DND-41 (cell line): ENCODE results near the gene JOSD2.
A peak's percentile ranks its signal among the peaks of the same experiment; 100 is the strongest.

Experiments
- ATAC-seq: fragments of 200-7000 bp; cut with Tn5 transposase; 3 replicates; pipeline ENCODE4 v1.9.1; 2021; ENCODE audit warnings: low read depth; ENCODE audit not compliant: insufficient read depth
- DNase-seq: peaks from one replicate; pipeline ENCODE4 v3.0.0-alpha.2; 2020
- H2AFZ ChIP-seq: 2 replicates; pipeline ENCODE4 v1.6.0; 2012; ENCODE audit warnings: low read depth, low read length
- H3K27ac ChIP-seq: 2 replicates; pipeline ENCODE4 v1.5.1; 2012; ENCODE audit warnings: low read length, inconsistent platforms
- H3K27me3 ChIP-seq: fragments of 200-600 bp; sonication (generic); 2 replicates; pipeline ENCODE4 v1.6.0; 2012; ENCODE audit warnings: low read length, mild to moderate bottlenecking, inconsistent platforms; ENCODE audit not compliant: insufficient read depth, poor library complexity
- H3K36me3 ChIP-seq: 2 replicates; pipeline ENCODE4 v1.5.1; 2012; ENCODE audit warnings: low read length, inconsistent platforms; ENCODE audit not compliant: insufficient read depth
- H3K4me1 ChIP-seq: 2 replicates; pipeline ENCODE4 v1.5.1; 2012; ENCODE audit warnings: mild to moderate bottlenecking, low read length; ENCODE audit not compliant: insufficient read depth
- H3K4me2 ChIP-seq: 2 replicates; pipeline ENCODE4 v1.6.0; 2012; ENCODE audit warnings: mild to moderate bottlenecking, moderate library complexity, low read length, inconsistent platforms; ENCODE audit not compliant: insufficient read depth
- H3K4me3 ChIP-seq, 2 experiments: fragments of 200-600 bp in 1 of 2; shearing (Covaris generic) in 1 of 2; 2 replicates each; pipeline ENCODE4 v1.5.1; 2012 to 2016; ENCODE audit warnings: inconsistent platforms in 2 of 2, low read length in 2 of 2, mild to moderate bottlenecking in 2 of 2, low read depth in 1 of 2, moderate library complexity in 1 of 2
- H3K79me2 ChIP-seq: 2 replicates; pipeline ENCODE4 v1.6.0; 2012; ENCODE audit warnings: low read length, inconsistent platforms; ENCODE audit not compliant: insufficient read depth
- H3K9ac ChIP-seq: 2 replicates; pipeline ENCODE4 v1.6.0; 2012; ENCODE audit warnings: low read depth, mild to moderate bottlenecking, inconsistent platforms, low read length, moderate library complexity
- H3K9me3 ChIP-seq: 2 replicates; pipeline ENCODE4 v1.5.1; 2012; ENCODE audit warnings: low read length, moderate library complexity, mild to moderate bottlenecking, inconsistent platforms; ENCODE audit not compliant: insufficient read depth, severe bottlenecking
- H4K20me1 ChIP-seq: 2 replicates; pipeline ENCODE4 v1.6.0; 2012; ENCODE audit warnings: low read length; ENCODE audit not compliant: insufficient read depth
- EZH2 ChIP-seq: IDR thresholded peaks from 3 replicates; pipeline ENCODE4 v1.6.1; 2012; ENCODE audit warnings: borderline replicate concordance, low read depth, mild to moderate bottlenecking, moderate library complexity, low read length, inconsistent platforms; ENCODE audit not compliant: severe bottlenecking
- TF ChIP-seq, protein P1 (sequence below): IDR thresholded peaks from 2 replicates; pipeline ENCODE4 v1.5.1; 2012; ENCODE audit warnings: borderline replicate concordance, low read length, moderate library complexity, mild to moderate bottlenecking; ENCODE audit not compliant: poor library complexity, severe bottlenecking; ENCODE audit errors: extremely low read depth

JOSD2 gene

DNA sequence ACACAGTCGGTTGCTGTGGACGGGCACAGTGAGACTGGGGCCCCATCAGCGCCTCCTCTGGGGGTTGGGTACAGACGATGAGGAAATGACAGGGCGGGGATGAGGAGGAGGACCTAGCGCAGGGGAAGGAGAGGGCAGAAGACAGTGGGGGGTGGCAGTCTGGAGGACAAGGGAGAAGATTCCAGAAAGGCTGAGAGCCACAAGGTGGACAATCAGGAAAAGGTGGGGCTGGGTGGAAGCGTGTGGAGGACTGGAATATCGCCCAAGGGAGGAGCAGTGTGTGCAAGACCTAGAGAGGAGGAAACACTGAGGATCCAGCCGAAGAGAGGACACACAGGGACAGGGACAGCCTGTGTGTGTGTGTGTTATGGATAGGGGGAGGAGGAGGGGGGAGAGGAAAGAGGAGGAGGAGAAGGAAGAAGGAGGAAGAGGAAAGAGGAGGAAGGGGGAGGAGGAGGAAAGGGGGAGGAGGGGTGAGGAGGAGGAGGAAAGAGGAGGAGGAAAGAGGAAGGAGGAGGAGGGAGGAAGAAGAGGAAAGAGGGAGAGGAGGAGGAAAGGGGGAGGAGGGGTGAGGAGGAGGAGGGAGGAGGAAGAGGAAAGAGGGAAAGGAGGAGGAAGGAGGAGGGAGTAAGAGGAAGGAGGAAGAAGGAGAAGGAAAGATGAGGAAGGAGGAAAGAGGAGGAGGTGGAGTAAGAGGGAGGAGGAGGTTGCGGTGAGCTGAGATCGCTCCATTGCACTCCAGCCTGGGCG is 18.5 kb downstream of the JOSD2 start:
- no peaks in the 10 kb centered on the region for H3K9me3 ChIP-seq
- H3K4me2 ChIP-seq, result no peak overlapping the region
- H3K36me3 ChIP-seq, result no peaks in the 10 kb centered on the region
- no peaks in the 10 kb centered on the region; the same call in 1 of the 2 replicates for H4K20me1 ChIP-seq
- DNase-seq (peak; percentile 22), ATAC-seq (peak; percentile 76)
- no peaks in the 10 kb centered on the region for H3K4me1 ChIP-seq
- H3K27me3 ChIP-seq, result peaks cover 11% of the 10 kb centered on the region
- H3K4me3 ChIP-seq, result no peak overlapping the region
- no peak overlapping the region for H2AFZ ChIP-seq
- TF ChIP-seq, protein P1, sequence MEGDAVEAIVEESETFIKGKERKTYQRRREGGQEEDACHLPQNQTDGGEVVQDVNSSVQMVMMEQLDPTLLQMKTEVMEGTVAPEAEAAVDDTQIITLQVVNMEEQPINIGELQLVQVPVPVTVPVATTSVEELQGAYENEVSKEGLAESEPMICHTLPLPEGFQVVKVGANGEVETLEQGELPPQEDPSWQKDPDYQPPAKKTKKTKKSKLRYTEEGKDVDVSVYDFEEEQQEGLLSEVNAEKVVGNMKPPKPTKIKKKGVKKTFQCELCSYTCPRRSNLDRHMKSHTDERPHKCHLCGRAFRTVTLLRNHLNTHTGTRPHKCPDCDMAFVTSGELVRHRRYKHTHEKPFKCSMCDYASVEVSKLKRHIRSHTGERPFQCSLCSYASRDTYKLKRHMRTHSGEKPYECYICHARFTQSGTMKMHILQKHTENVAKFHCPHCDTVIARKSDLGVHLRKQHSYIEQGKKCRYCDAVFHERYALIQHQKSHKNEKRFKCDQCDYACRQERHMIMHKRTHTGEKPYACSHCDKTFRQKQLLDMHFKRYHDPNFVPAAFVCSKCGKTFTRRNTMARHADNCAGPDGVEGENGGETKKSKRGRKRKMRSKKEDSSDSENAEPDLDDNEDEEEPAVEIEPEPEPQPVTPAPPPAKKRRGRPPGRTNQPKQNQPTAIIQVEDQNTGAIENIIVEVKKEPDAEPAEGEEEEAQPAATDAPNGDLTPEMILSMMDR, result no peak
- TF ChIP-seq EZH2, result no peak
- no peak overlapping the region for H3K9ac ChIP-seq
- no peak overlapping the region for H3K27ac ChIP-seq
- H3K79me2 ChIP-seq, result no peaks in the 10 kb centered on the region

DNA sequence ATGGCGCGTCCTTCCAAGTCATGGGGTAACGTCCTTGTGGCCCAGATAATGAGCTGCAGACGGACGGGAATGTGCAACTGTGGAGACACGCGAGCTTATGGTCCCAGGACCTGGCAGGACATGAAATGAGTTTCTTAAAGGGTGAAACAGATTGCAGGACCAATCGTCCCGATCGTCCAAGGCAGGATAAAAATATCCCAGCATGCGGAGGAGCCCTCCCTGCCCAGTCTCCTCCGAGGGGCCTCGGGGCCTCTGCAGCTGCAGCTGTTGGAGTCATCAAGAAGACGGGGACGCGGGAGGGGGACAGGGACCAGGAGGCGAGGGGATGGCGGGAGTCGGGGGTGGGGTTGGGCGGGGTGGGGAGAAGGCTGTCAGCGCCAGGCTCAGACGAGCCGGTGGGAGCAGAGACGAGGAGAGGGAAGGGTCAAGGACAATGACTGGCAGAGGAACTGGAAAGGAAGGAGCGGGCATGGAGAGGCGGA is 20.0 kb downstream of the JOSD2 start:
- Histone ChIP-seq H3K9ac (no peak overlapping the region), H3K4me3 (no peak overlapping the region), H3K79me2 (no peaks in the 10 kb centered on the region), H3K4me1 (no peaks in the 10 kb centered on the region), H3K4me2 (no peak overlapping the region), H3K27ac (no peak overlapping the region), H2AFZ (no peak overlapping the region), H3K9me3 (no peaks in the 10 kb centered on the region), H4K20me1 (no peaks in the 10 kb centered on the region; the same call in 1 of the 2 replicates), H3K27me3 (peaks cover 11% of the 10 kb centered on the region), H3K36me3 (no peaks in the 10 kb centered on the region)
- TF ChIP-seq, protein P1, result no peak
- TF ChIP-seq EZH2, result no peak
- ATAC-seq, result no peak
- no peak for DNase-seq

DNA sequence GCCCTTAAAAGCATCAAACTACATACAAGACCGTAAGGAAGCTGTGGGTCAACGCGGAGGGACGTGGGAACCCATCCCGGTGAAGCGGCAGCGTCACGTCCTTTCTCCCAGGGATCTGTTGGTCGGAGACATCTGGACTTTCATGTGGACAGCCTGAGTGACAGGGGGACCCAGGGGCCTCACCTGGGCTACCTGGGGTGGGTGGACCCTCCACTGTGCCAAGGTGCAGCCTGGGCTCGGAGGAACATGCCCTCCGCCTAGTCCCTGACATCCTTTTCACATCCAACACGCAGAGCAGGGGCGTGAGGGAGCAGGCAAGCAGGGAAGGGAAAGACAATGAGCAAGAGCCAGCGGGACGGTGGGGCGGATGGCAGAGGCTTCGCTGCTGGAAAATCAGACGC is 20.6 kb downstream of the JOSD2 start:
- peaks cover 11% of the 10 kb centered on the region for H3K27me3 ChIP-seq
- no peak overlapping the region for H3K27ac ChIP-seq
- ATAC-seq, result no peak
- no peak overlapping the region for H3K4me3 ChIP-seq
- H4K20me1 ChIP-seq, result no peaks in the 10 kb centered on the region
- H3K4me1 ChIP-seq, result no peaks in the 10 kb centered on the region
- no peaks in the 10 kb centered on the region for H3K36me3 ChIP-seq
- TF ChIP-seq EZH2, result no peak
- TF ChIP-seq, protein P1, result no peak
- H3K79me2 ChIP-seq, result no peaks in the 10 kb centered on the region
- H3K9me3 ChIP-seq, result no peaks in the 10 kb centered on the region
- no peak overlapping the region for H3K4me2 ChIP-seq
- no peak overlapping the region for H3K9ac ChIP-seq
- DNase-seq, result no peak
- no peak overlapping the region for H2AFZ ChIP-seq
